ENCODE measurements around the gene FETUB. TPM values are rescaled to one million over a fixed set of nuclear protein-coding genes. Genes with fewer than 3 reads are reported as not detected.

Gene FETUB
- total and polyA plus RNA-seq, 2 of the 4 experiments (the other 2 are of a cell fraction): not detected

- intact Hi-C loops (cut with micrococcal nuclease) (no loop called here), in situ Hi-C loops (cut with MboI; ENCODE audit: low sequenced_read_pairs) (no loop called here), dilution Hi-C loops (cut with HindIII; ENCODE audit: low sequenced_read_pairs, unreplicated experiment) (no loop called here)
- Histone ChIP-seq H3K4me3 (ENCODE audit: insufficient read depth, low read depth, low read length) (no peak overlapping the region), H2AK9ac (replicated peaks; ENCODE audit: low read depth, low read length, poor library complexity) (no peak overlapping the region), H2BK15ac (ENCODE audit: low read depth, low read length) (no peak overlapping the region), H4K5ac (ENCODE audit: low read depth, low read length) (no peak overlapping the region), H3K9ac (ENCODE audit: low read depth, low read length) (no peak overlapping the region), H3K79me1 (ENCODE audit: low read depth in 1 of 2, low read length in 2 of 2) (no peaks in the 10 kb centered on the region), H2BK20ac (ENCODE audit: low read depth, low read length) (no peak overlapping the region), H3K36me3 (ENCODE audit: control insufficient read depth, insufficient read depth, low read length) (no peaks in the 10 kb centered on the region), H4K91ac (ENCODE audit: insufficient read depth, low read depth, low read length) (no peak overlapping the region), H3K4me1 (ENCODE audit: control insufficient read depth, insufficient read depth, low read length) (no peaks in the 10 kb centered on the region), H3K14ac (replicated peaks; ENCODE audit: low read depth, low read length) (no peak overlapping the region), H3K56ac (ENCODE audit: extremely low read depth, insufficient read depth, low read length) (no peak overlapping the region; the same call in 1 of the 2 replicates), H3K9me3 (ENCODE audit: control insufficient read depth, insufficient read depth, low read length) (no peaks in the 10 kb centered on the region), H2BK120ac (ENCODE audit: low read depth, low read length) (no peak overlapping the region), H3K27ac (ENCODE audit: insufficient read depth, low read length) (no peak overlapping the region), H3K4ac (ENCODE audit: low read depth, low read length) (no peak overlapping the region), H4K20me1 (ENCODE audit: insufficient read depth, low read length) (no peaks in the 10 kb centered on the region), H2AFZ (replicated peaks; ENCODE audit: low read length, poor library complexity) (no peak overlapping the region), H3K4me2 (ENCODE audit: low read depth, low read length) (no peak overlapping the region), H2AK5ac (ENCODE audit: low read depth, low read length) (no peak overlapping the region), H3K9me1 (ENCODE audit: insufficient read depth, low read length) (no peaks in the 10 kb centered on the region), H2BK5ac (ENCODE audit: low read depth, low read length, poor library complexity, severe bottlenecking) (no peak overlapping the region), H3K23ac (ENCODE audit: low read depth, low read length) (no peak overlapping the region), H3K18ac (ENCODE audit: low read depth, low read length) (no peak overlapping the region), H4K8ac (ENCODE audit: low read depth in 2 of 2, low read length in 2 of 2) (no peak overlapping the region), H3K27me3 (ENCODE audit: control insufficient read depth, insufficient read depth, low read length) (peaks cover 9% of the 10 kb centered on the region)
- TF ChIP-seq RCOR1 (IDR thresholded peaks at IDR 0.05; ENCODE audit: insufficient replicate concordance, low read length) (no peak), NFE2L2 (IDR thresholded peaks at IDR 0.05; ENCODE audit: low read depth, low read length) (no peak), ELK1 (IDR thresholded peaks at IDR 0.05; ENCODE audit: borderline replicate concordance, low read depth, low read length) (no peak), CTCF (conservative IDR thresholded peaks at IDR 0.05; ENCODE audit: low read depth, low read length) (no peak), USF2 (IDR thresholded peaks at IDR 0.05; ENCODE audit: low read depth, low read length) (no peak), MAFK (IDR thresholded peaks at IDR 0.05; ENCODE audit: low read depth, low read length) (no peak), CEBPB (IDR thresholded peaks at IDR 0.05; ENCODE audit: low read depth, low read length) (no peak), CHD1 (IDR thresholded peaks at IDR 0.05; ENCODE audit: low read depth, low read length) (no peak), FOS (IDR thresholded peaks at IDR 0.05; ENCODE audit: low read depth, low read length) (no peak), POLR2A (IDR thresholded peaks at IDR 0.05; ENCODE audit: low read depth, low read length) (no peak), SMC3 (IDR thresholded peaks at IDR 0.05; ENCODE audit: low read depth, low read length) (no peak), RAD21 (IDR thresholded peaks at IDR 0.05; ENCODE audit: low read length) (no peak), MAZ (IDR thresholded peaks at IDR 0.05; ENCODE audit: borderline replicate concordance, low read depth, low read length) (no peak), MXI1 (IDR thresholded peaks at IDR 0.05; ENCODE audit: borderline replicate concordance, low read depth, low read length) (no peak), BHLHE40 (IDR thresholded peaks at IDR 0.05; ENCODE audit: low read depth, low read length) (no peak), RFX5 (IDR thresholded peaks at IDR 0.05; ENCODE audit: low read depth, low read length) (no peak)
- no peak for ATAC-seq (ENCODE audit: low read depth)
- ChIA-PET CTCF (no interaction called here), POLR2A (ENCODE audit: unreplicated experiment) (no interaction called here)
- DNase-seq: no peak
- BruUV-seq (replicated peaks): no TSS peak
- WGBS, 2 experiments (ENCODE audit: extremely low coverage in 2 of 2, insufficient read length in 1 of 2): no CpG with 5 or more reads among the region's 7 CpGs
These were observed 37.0 kb upstream of the FETUB start for GRCh38 chr3:186603159-186603558.

Measured in IMR-90 (cell line).